D721Med (cell line): Measurements from ENCODE around the gene MCRIP1.

ENCODE experiments used
- DNase-seq: peaks from one replicate; pipeline ENCODE4 v3.0.0; 2011; ENCODE audit warnings: low spot score; ENCODE audit not compliant: insufficient read length
- FAIRE-seq: peaks from 2 replicates; lab custom pipeline; 2011; peaks lifted over from hg19 to GRCh38; lab: Jason Lieb, UNC
- TF ChIP-seq, protein P1 (sequence below): IDR thresholded peaks from 2 replicates; pipeline ENCODE4 v1.5.1; 2012; ENCODE audit warnings: mild to moderate bottlenecking, control low read depth; ENCODE audit not compliant: insufficient read depth; ENCODE audit errors: missing control alignments

The MCRIP1 gene

DNA sequence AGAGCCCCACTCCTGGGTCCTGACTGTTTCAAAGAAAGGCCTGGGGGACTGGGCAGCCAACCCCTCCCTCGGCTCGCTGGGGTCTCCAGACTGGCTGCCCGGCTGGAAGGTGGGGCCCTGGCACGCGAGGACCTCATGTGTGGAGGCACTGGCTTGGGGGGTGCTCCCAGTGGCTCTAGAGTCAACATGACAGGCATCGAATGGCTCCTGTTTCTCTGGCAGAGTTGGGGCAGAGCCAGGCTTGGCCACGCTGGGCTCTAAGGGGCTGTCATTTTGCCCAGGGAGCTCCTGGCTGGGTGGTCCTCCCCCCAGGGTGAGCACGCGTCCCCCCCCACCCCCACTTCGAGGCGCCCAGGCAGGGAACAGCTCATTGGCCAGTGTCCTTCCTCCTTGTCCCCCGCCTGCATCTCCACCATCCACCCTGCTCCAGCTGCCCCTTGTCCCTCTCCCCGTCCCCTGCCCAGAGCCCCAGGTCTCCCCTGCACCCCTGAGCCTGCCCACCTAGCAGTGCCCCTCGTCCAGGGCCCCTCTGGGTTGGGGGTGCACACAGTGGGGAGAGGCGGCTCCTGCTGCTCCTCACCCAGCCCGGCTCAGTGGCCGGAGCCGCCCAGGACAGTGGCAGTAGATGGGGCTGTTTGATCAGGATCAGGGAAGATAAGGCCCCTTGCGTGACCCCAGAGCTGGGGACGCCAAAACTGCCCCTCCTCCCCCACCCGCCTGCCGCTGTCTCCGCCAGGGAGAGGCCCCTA, 26.5 kb downstream of the MCRIP1 start:
- TF ChIP-seq, protein P1, sequence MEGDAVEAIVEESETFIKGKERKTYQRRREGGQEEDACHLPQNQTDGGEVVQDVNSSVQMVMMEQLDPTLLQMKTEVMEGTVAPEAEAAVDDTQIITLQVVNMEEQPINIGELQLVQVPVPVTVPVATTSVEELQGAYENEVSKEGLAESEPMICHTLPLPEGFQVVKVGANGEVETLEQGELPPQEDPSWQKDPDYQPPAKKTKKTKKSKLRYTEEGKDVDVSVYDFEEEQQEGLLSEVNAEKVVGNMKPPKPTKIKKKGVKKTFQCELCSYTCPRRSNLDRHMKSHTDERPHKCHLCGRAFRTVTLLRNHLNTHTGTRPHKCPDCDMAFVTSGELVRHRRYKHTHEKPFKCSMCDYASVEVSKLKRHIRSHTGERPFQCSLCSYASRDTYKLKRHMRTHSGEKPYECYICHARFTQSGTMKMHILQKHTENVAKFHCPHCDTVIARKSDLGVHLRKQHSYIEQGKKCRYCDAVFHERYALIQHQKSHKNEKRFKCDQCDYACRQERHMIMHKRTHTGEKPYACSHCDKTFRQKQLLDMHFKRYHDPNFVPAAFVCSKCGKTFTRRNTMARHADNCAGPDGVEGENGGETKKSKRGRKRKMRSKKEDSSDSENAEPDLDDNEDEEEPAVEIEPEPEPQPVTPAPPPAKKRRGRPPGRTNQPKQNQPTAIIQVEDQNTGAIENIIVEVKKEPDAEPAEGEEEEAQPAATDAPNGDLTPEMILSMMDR = no peak
- no peak for FAIRE-seq
- no peak for DNase-seq

DNA sequence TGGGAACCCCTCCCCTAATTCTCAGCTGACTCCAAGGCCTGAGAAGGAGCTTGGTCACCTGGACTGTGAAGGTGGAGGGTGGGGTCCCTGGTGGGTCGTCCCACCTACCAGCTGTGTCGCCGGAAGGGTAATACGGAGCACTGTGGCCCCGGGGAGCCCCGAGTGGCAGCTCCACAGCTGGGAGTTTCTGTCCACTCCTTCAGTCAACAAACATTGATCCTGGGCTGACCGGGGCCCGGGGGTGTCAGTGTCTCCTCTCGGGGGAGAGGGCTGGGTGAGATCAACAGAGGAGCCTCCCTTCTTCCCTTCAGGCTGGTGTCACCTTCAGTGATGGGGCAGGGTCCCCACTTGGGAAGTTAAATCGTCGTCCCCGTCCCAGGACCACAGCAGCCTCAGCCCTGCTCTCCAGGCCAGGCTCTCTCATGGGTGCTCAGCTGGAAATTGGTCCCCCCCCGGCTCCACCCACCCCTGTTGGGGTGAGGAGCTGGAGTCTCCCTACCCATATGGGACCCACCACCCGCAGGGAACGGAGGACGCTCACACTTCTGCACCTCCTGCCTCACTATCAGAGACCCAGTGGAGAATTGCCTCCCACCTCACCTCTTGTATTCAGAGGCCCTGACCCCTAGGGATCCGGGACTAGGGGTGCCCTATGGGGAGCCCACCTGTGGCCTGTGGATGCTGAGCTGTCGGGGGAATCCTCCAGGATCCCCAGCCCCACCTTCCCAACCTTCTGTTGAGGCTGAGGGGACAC, 27.2 kb downstream of the MCRIP1 start:
- FAIRE-seq (no peak), DNase-seq (no peak)
- TF ChIP-seq, protein P1 = no peak

DNA sequence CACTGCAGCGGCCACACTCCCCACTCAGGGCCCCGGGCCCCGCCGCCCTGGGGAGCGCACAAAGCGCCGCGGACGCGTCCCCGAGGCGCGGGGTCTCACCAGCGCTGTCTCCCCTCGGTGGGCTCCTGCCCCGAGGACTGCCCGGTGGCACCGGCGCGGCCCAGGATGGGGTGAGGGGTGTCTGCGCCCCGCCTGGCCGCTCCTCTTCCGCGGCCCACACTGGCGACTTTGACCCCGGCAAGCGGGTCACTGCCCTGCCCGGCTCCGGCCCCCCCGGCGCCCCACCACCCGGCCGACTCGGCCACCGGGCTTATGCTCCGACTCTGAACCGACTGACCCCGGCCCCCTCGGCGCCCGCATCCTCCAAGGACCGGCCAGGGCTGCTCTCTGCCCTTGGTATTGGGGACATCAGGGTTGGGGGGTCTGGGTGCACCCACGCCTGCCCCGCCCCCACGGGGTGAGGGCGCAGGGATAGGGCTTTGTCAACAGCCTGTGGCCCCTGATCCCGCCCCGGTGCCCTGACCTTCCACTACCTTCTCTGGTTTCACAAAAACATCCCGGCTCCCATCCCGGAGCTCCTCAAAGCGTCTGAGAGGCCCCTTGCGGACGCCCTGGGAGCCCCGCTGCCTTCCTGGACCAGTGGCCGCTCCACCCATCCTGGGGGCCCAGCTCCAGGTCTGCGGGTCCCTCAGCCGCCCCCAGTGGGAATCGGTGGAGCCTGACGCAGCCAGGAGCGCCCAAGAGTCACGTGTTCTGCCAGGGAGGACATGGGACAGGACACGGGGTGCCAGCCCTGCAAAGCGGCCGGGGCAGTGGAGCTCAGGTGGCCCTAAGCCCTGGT, 28.3 kb downstream of the MCRIP1 start:
- DNase-seq = no peak
- FAIRE-seq = no peak
- TF ChIP-seq, protein P1 = no peak

DNA sequence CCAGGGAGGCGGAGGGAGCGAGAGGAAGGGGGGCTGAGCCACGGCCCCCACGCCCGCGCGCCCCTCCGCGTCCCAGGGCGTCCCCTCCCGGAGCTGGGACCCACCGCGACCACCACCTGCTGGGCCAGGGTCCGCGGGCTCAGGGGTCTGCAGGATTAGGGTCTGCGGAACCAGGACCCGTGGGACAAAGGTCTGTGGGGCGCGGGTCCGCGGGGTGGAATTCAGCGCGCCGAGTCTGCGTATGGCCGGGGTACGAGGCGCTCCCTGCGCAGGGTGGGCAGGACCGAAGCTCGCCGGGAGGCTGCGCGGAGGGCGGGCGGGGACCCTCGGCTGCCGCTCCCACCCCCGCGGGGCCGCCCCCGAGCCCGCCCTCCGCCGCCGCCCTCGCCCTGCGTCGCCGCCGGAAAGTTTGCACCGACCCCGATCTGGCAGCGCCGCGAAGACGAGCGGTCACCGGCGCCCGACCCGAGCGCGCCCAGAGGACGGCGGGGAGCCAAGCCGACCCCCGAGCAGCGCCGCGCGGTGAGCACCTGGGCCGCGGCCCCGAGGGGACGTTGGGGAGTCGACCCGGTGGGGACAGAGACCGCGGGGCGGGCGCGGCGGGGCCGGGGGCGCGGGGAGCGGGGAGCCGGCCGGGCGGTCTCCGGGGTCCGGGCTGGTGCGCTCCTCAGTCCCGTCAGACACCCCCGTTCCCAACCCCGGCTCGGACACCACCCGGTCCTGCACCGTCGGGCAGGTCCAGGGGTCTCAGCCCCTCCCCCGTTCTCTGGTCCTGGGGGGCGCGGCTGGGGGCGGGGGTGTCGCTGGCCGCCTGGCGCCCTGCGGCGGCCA, 29.1 kb downstream of the MCRIP1 start, which contains the start of gene GCGR:
Gene GCGR (plus strand): TSS at position 423 of the 831 bp plus-strand sequence. CDS start 4,869 bp downstream, outside the sequence.
- FAIRE-seq = no peak
- no peak for DNase-seq
- TF ChIP-seq, protein P1 = no peak

DNA sequence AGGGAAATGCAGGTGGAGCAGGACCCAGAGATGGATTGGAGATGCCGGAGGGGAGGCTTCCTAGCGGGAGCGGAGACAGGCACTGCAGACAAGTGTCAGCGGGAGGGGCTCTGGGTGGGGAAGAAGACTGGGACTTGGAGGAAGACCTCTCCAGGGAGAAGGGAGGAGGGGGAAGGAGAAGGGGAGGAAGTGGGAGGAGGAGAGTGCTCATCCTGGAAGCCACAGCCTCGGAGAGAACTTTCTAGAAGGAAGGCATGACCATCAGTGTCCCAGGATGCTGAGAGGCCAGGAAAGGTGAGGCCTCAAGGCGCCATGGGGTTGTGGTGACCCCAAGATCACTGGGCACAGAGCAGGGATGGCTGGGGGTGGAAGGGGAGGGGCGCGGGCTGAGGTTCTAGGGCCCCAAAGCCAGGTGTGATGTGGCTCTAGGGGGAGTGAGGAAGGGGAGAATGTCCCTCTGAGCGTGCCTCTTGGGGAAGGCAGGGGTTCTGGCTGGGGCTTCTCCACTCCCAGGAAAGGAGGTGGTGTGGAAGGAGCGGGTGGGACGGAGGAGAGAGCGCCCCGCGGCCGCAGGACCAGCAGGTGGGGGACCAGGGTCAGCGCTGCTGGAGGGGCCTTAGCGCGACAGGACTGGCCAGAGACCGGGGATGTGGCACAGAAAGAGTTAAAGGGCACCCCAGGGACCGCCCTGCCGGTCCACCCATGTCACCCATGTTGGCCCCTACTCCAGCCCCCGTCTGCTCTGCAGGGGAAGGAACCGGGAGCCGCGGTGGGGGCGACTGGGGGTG, 30.0 kb downstream of the MCRIP1 start:
- DNase-seq (no peak), FAIRE-seq (no peak)
- TF ChIP-seq, protein P1 = no peak
